ENCODE data around the gene ZNF407.
"Not testable (repeated sequence)": the region's sequence is repeated elsewhere in the genome, so short reads cannot be mapped to it uniquely, and the experiment has no call there.

ZNF407 gene

GRCh38 chr18:74562131-74562730 lies 35.4 kb upstream of the ZNF407 start:
- DNase-seq (ENCODE audit: low read depth in 1 of 2, low spot score in 1 of 2), result no peak
- TF ChIP-seq GABPA (IDR thresholded peaks at IDR 0.05; ENCODE audit: low read depth), result no peak
- peaks cover 3% of the 10 kb centered on the region for H3K27me3 ChIP-seq (ENCODE audit: insufficient read depth, poor library complexity, severe bottlenecking)
- H3K27ac ChIP-seq (replicated peaks), result no peak overlapping the region
- H3K4me3 ChIP-seq (replicated peaks; ENCODE audit: insufficient read depth, low read length), result no peak overlapping the region

- Histone ChIP-seq H3K27ac (replicated peaks) (no peak overlapping the region), H3K27me3 (ENCODE audit: insufficient read depth, poor library complexity, severe bottlenecking) (peaks cover 2% of the 10 kb centered on the region), H3K4me3 (replicated peaks; ENCODE audit: insufficient read depth, low read length) (no peak overlapping the region)
- no peak for DNase-seq (ENCODE audit: low read depth in 1 of 2, low spot score in 1 of 2)
- TF ChIP-seq REST (IDR thresholded peaks at IDR 0.05; ENCODE audit: insufficient replicate concordance, low read depth) (no peak), SPI1 (IDR thresholded peaks at IDR 0.05; ENCODE audit: borderline replicate concordance, low read depth) (no peak), CTCF (IDR thresholded peaks at IDR 0.05; ENCODE audit: insufficient read depth, low read length) (no peak), POLR2AphosphoS5 (IDR thresholded peaks at IDR 0.05; ENCODE audit: low read depth) (no peak), GABPA (IDR thresholded peaks at IDR 0.05; ENCODE audit: low read depth) (no peak)
Observed at GRCh38 chr18:74562775-74563174, 34.9 kb upstream of the ZNF407 start.

GRCh38 chr18:74563999-74564398 lies 33.7 kb upstream of the ZNF407 start:
- H3K27me3 ChIP-seq (ENCODE audit: insufficient read depth, poor library complexity, severe bottlenecking), result no peaks in the 10 kb centered on the region
- DNase-seq (ENCODE audit: low read depth in 1 of 2, low spot score in 1 of 2), result no peak
- TF ChIP-seq SPI1 (IDR thresholded peaks at IDR 0.05; ENCODE audit: borderline replicate concordance, low read depth) (no peak), CTCF (IDR thresholded peaks at IDR 0.05; ENCODE audit: insufficient read depth, low read length) (no peak), POLR2AphosphoS5 (IDR thresholded peaks at IDR 0.05; ENCODE audit: low read depth) (no peak), GABPA (IDR thresholded peaks at IDR 0.05; ENCODE audit: low read depth) (no peak), REST (IDR thresholded peaks at IDR 0.05; ENCODE audit: insufficient replicate concordance, low read depth) (no peak)

GRCh38 chr18:74565164-74565563 lies 32.5 kb upstream of the ZNF407 start:
- H3K27me3 ChIP-seq (ENCODE audit: insufficient read depth, poor library complexity, severe bottlenecking); H3K4me3 ChIP-seq (replicated peaks; ENCODE audit: insufficient read depth, low read length); DNase-seq (ENCODE audit: low read depth in 1 of 2, low spot score in 1 of 2); H3K27ac ChIP-seq (replicated peaks): not testable (repeated sequence)

More at GRCh38 chr18:74563999-74564398, 33.7 kb upstream of the ZNF407 start:
- no peak overlapping the region for H3K27ac ChIP-seq (replicated peaks)
- no peak overlapping the region for H3K4me3 ChIP-seq (replicated peaks; ENCODE audit: insufficient read depth, low read length)

- H3K4me3 ChIP-seq (replicated peaks; ENCODE audit: insufficient read depth, low read length), result not testable (repeated sequence)
Observed at GRCh38 chr18:74565993-74566392, 31.7 kb upstream of the ZNF407 start.

More at GRCh38 chr18:74565993-74566392, 31.7 kb upstream of the ZNF407 start:
- H3K27me3 ChIP-seq (ENCODE audit: insufficient read depth, poor library complexity, severe bottlenecking); H3K27ac ChIP-seq (replicated peaks); DNase-seq (ENCODE audit: low read depth in 1 of 2, low spot score in 1 of 2): not testable (repeated sequence)
